GM18907 (cell line): ENCODE data around the gene SNED1.

Source experiments
- ATAC-seq: cut with Tn5 transposase; IDR thresholded peaks from one replicate; pipeline ENCODE4 v1.9.1; 2021; ENCODE audit warnings: mild to moderate bottlenecking, moderate library complexity; ENCODE audit not compliant: unreplicated experiment

SNED1 gene

GRCh38 chr2:241123816-241124536 is 125.6 kb downstream of the SNED1 start:
- no peak for ATAC-seq

GRCh38 chr2:241125626-241126025 is 127.2 kb downstream of the SNED1 start:
- no peak for ATAC-seq

GRCh38 chr2:241126201-241126611 is 127.8 kb downstream of the SNED1 start:
- no peak for ATAC-seq

- ATAC-seq: no peak
Measured at GRCh38 chr2:241126771-241127202, 128.4 kb downstream of the SNED1 start.

GRCh38 chr2:241128266-241128665 is 129.8 kb downstream of the SNED1 start:
- no peak for ATAC-seq

DNA sequence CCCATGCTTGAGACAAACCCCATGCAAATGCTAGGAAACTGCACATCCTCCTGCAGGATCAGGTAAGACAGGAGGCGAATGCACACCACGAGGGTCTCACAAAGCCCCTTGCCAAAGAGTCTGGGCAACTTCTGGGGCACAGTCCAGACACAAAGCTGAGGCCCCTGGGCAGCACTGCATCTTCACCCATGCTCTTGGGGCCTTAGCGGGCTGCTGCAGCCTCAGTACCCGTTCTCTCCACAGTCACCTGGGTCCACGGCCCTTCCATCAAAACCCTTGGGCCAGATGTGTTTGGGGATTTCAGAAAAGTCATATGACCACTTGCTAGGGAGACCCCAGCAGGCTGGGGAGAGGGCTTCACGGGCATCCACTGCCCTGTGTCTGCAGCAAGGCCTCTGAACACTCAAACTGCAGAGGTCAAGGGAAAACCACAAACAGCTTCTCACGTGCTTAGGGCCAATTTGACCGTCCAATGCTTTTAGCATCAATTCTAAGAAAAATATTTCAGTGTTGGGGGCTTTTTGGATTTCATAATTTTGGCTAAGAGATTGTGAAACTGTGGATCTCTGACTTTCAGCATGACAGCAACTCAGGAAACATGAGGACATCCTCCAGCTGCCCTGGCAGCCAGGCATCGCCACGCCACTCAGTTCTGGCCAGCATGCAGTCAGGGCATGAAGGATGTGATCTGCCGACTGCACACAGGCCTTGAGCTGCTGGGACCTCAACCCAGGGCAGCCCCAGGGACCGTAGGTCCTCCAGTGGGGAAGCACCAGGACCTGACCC is 130.9 kb downstream of the SNED1 start:
- no peak for ATAC-seq

GRCh38 chr2:241130316-241130715 is 131.9 kb downstream of the SNED1 start:
- ATAC-seq: no peak

DNA sequence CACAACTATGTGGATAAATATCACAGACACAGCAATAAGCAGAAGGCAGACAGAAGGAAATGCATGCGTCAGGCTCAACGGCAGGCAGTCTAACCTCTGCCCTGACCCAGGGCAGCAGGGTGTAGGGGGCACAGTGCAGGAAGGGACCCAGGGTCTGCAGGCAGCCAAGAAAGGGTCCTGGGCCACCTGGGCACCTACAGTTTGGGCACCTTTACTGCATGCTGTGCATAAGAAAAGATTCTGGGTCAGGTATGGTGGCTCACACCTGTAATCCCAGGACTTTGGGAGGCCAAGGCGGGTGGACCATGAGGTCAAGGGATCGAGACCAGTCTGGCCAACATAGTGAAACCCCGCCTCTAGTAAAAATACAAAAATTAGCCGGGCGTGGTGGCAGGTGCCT is 133.1 kb downstream of the SNED1 start:
- ATAC-seq: no peak

GRCh38 chr2:241132538-241133435 is 134.4 kb downstream of the SNED1 start:
- no peak for ATAC-seq

DNA sequence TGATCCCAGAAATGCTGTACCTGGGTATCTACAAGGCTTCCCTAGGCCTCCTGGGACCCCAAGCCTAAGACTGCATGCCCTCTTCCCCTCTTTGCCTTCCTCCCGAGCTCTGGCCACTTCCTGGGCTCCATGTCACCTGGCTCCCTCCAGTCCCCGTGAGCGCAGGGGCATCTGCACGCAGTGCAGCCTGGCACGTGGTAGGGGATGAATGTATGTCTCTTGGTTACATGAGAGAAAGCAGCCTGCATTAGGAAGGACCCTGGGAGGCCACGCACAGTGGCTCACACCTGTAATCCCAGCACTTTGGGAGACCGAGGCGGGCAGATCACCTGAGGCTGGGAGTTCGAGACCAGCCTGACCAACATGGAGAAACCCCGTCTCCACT is 135.0 kb downstream of the SNED1 start:
- no peak for ATAC-seq

DNA sequence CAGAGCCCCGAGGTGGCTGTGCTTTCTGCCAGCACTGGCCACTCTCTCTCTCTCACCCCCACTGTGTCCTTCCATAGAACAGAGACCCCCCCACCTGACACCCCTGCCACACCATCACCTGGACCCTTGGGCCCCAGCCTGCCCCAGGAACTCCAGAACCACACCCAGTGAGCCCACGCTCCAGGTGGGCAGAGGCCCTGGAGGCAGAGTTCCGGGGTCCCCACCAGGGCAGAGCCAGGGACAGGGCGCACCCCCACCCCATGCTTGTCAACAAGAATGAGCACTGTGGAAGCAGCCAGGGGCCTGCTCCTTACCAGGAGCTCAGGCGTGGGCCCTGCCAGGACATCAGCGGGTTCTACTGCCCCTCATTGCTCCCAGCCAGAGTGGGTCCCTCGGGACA is 136.3 kb downstream of the SNED1 start:
- no peak for ATAC-seq

DNA sequence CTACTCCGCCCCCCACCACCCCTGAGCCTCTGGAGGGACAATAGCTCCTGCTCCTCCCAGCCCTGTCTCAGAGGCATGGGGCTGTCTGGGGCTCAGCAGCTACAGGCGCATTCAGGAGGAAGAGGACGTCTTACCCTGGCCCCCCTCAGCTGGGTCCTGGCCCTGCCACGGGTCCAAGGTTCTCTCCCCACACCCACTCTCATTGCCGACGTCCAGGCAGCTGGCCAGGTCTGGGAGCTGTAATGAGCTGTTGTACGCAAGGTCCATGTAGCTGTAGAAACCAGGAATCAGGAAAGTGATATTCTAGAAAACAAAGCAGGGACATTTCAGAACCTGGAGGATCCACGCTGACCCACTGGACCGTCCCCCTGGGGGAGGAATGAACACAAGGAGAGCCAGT is 137.3 kb downstream of the SNED1 start:
- ATAC-seq: no peak

DNA sequence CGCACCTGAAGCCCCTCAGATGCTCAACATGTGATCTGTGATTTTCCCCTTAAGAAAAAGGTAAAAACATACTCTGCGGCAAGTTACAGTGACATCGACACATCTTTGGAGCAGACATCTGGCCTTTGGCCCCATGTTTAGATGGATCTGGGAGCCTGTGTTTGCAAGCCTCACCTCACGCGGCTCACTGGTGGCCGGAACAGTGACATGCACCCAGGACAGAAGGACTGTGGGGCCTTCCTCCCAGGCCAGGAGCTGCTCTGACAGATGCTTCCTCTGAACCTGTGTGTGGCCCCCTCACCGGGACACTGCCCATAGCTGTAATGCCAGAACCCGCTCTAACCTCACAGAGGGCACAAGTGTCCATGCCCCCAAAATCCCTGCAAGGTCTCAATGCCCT is 137.8 kb downstream of the SNED1 start:
- no peak for ATAC-seq

- ATAC-seq: no peak
Measured at GRCh38 chr2:241136661-241137260, 138.3 kb downstream of the SNED1 start.

DNA sequence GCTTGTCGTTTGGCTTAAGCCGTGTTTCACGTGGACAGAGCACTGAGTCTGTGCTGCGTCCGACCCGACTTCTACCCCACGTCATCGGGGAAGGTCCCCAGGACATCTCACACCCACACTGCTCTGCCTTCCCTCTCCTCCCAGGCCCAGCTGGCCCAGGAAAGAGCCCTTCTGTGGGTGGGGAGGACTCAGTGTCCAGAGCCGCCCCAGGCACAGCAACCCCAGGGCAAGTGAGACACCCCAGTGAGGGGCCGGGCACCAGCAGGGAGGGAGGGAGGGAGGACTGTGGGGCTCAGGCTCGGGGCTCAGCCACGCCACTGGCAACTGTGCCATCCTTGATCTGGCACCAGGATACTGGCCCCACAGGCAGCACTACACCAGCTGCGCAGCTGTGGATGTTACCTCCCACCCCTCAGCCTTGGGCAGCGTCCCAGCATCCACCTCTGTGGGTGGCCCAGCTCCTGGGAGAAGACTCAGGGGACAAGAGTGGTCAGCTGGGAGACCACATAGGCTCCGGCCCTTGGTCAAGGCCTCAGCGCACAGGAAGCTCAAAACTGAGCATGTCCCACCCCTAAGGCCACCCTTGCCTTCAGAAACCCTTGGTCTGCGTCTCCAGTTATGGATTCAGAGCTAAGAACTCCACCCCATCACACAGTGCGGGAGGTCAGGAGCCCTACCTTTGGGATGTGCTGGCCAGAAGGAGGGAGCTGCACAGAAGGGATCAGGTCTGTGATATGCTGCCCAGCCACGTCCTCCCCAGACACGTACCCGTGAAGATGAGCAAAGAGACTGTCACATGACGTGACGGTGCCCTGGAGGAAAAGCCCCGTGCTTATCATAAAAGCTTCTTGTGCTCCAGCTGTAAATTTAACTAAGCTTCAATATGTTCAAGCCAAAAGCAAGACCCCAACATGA is 139.1 kb downstream of the SNED1 start:
- ATAC-seq: no peak

DNA sequence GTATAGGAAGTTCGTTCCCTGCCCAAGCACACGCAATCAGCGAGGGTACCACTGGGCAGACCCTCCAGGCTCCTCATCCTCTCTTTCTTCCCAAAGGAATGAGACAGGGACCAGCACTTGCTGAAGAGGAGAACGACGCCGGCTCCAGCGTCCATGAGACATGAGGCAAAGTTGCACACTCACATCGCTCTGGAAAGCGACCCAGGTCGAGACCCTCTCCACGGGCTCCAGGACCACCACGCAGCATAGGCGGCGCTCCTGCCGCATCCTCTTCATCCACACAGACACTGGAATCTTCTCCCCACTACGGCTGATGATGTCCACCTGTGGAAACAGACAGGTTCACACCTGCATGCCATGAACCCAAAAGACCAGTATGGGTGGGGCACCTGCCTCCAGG is 140.1 kb downstream of the SNED1 start:
- ATAC-seq: no peak

- ATAC-seq: no peak
Measured at GRCh38 chr2:241139531-241140444, 141.4 kb downstream of the SNED1 start.

GRCh38 chr2:241140445-241140840 is 142.0 kb downstream of the SNED1 start:
- no peak for ATAC-seq

GRCh38 chr2:241141214-241141770 is 142.9 kb downstream of the SNED1 start:
- no peak for ATAC-seq
